ENCODE measurements around the gene LSAMP.

GRCh38 chr3:116019254-116019763 lies 426.0 kb downstream of the LSAMP start:
- TF ChIP-seq CTCF (IDR thresholded peaks at IDR 0.05; ENCODE audit: insufficient read depth, low read length, poor library complexity, severe bottlenecking) (no peak), EZH2phosphoT487 (conservative IDR thresholded peaks at IDR 0.05; ENCODE audit: low read length) (no peak)
